Nephron (organoid): ENCODE measurements around the gene TRPC4AP.

Experiments used
- H3K27ac Mint-ChIP-seq, 3 experiments: 2 replicates each; pipeline ENCODE4 v1.8.0; 2020; ENCODE audit warnings: mixed read lengths in 3 of 3, mild to moderate bottlenecking in 2 of 3, moderate library complexity in 1 of 3
- H3K27me3 Mint-ChIP-seq: 2 replicates; pipeline ENCODE4 v1.8.0; 2021; ENCODE audit warnings: low read depth, mild to moderate bottlenecking, moderate library complexity, mixed read lengths
- H3K36me3 Mint-ChIP-seq: 2 replicates; pipeline ENCODE4 v1.8.0; 2020; ENCODE audit warnings: low read depth, mixed read lengths
- H3K4me1 Mint-ChIP-seq: 2 replicates; pipeline ENCODE4 v1.8.0; 2020; ENCODE audit warnings: mixed read lengths
- H3K4me3 Mint-ChIP-seq, 3 experiments: 2 replicates each; pipeline ENCODE4 v1.8.0; 2020; ENCODE audit warnings: mild to moderate bottlenecking in 3 of 3, mixed read lengths in 3 of 3, moderate library complexity in 2 of 3
- H3K9me3 Mint-ChIP-seq: 2 replicates; pipeline ENCODE4 v1.8.0; 2020; ENCODE audit warnings: mixed read lengths
- CTCF ChIP-seq, 3 experiments: fragments of 200-600 bp; sonication (generic); IDR thresholded peaks; one replicate each; pipeline ENCODE4 v1.5.0; 2021; ENCODE audit warnings: antibody characterized with exemption in 3 of 3; ENCODE audit not compliant: unreplicated experiment in 3 of 3

Gene TRPC4AP

GRCh38 chr20:34992751-34993417 is 99.7 kb downstream of the TRPC4AP start:
- Mint-ChIP-seq H3K9me3 (no peaks in the 10 kb centered on the region), H3K27ac (no peak overlapping the region), H3K4me3 (no peak overlapping the region), H3K27me3 (peaks cover 3% of the 10 kb centered on the region), H3K4me1 (peaks cover 7% of the 10 kb centered on the region), H3K36me3 (peaks cover 27% of the 10 kb centered on the region)
- no peak for TF ChIP-seq CTCF (IDR thresholded peaks at IDR 0.05; ENCODE audit: unreplicated experiment in 3 of 3)

GRCh38 chr20:34990661-34991214 is 101.9 kb downstream of the TRPC4AP start:
- Mint-ChIP-seq H3K4me1 (peaks cover 16% of the 10 kb centered on the region), H3K27me3 (no peaks in the 10 kb centered on the region), H3K9me3 (no peaks in the 10 kb centered on the region), H3K27ac (no peak overlapping the region), H3K36me3 (peaks cover 16% of the 10 kb centered on the region), H3K4me3 (no peak overlapping the region)
- TF ChIP-seq CTCF (IDR thresholded peaks at IDR 0.05; ENCODE audit: unreplicated experiment in 3 of 3) = no peak

- Mint-ChIP-seq H3K27ac (no peak overlapping the region), H3K4me3 (no peak overlapping the region), H3K4me1 (peaks cover 21% of the 10 kb centered on the region), H3K9me3 (no peaks in the 10 kb centered on the region), H3K36me3 (peaks cover 15% of the 10 kb centered on the region), H3K27me3 (peaks cover under 1% of the 10 kb centered on the region)
- no peak for TF ChIP-seq CTCF (IDR thresholded peaks at IDR 0.05; ENCODE audit: unreplicated experiment in 3 of 3)
Observed at GRCh38 chr20:34990231-34990630, 102.4 kb downstream of the TRPC4AP start.

GRCh38 chr20:34989670-34990069 is 102.9 kb downstream of the TRPC4AP start:
- H3K36me3 Mint-ChIP-seq = peaks cover 12% of the 10 kb centered on the region
- H3K27ac Mint-ChIP-seq = no peak overlapping the region
- no peak for TF ChIP-seq CTCF (IDR thresholded peaks at IDR 0.05; ENCODE audit: unreplicated experiment in 3 of 3)
- no peak overlapping the region for H3K4me3 Mint-ChIP-seq
- peaks cover 4% of the 10 kb centered on the region for H3K27me3 Mint-ChIP-seq
- H3K9me3 Mint-ChIP-seq = no peaks in the 10 kb centered on the region
- H3K4me1 Mint-ChIP-seq = peaks cover 24% of the 10 kb centered on the region

- TF ChIP-seq CTCF (IDR thresholded peaks at IDR 0.05; ENCODE audit: unreplicated experiment in 3 of 3) = no peak
- Mint-ChIP-seq H3K27ac (no peak overlapping the region), H3K4me1 (peaks cover 25% of the 10 kb centered on the region), H3K36me3 (peaks cover 12% of the 10 kb centered on the region), H3K9me3 (no peaks in the 10 kb centered on the region), H3K4me3 (no peak overlapping the region), H3K27me3 (peaks cover 4% of the 10 kb centered on the region)
Observed at GRCh38 chr20:34989118-34989517, 103.5 kb downstream of the TRPC4AP start.

- H3K27me3 Mint-ChIP-seq = peaks cover 10% of the 10 kb centered on the region
- H3K4me1 Mint-ChIP-seq = peaks cover 35% of the 10 kb centered on the region
- H3K27ac Mint-ChIP-seq = peak overlapping the region in 2 of 3 experiments; percentile 19 to 32
- no peak for TF ChIP-seq CTCF (IDR thresholded peaks at IDR 0.05; ENCODE audit: unreplicated experiment in 3 of 3)
- H3K4me3 Mint-ChIP-seq = peak overlapping the region in 2 of 3 experiments; percentile 26 to 50
- peaks cover 12% of the 10 kb centered on the region for H3K36me3 Mint-ChIP-seq
- H3K9me3 Mint-ChIP-seq = no peaks in the 10 kb centered on the region
Observed at GRCh38 chr20:34988191-34988540, 104.4 kb downstream of the TRPC4AP start.
